Type B pancreatic cell (in vitro differentiated cells): ENCODE results near the gene TTLL8. TPM values are rescaled to one million over a fixed set of nuclear protein-coding genes. Genes with fewer than 3 reads are reported as not detected.

Experiments
- DNase-seq: peaks from one replicate; pipeline ENCODE4 v3.0.0; 2021; ENCODE audit warnings: mixed read lengths; ENCODE audit not compliant: unreplicated experiment; ENCODE audit errors: extremely low spot score
- H3K27ac Mint-ChIP-seq: 2 replicates; pipeline ENCODE4 v1.8.0; 2021; ENCODE audit warnings: mild to moderate bottlenecking, mixed read lengths
- H3K27me3 Mint-ChIP-seq: 2 replicates; pipeline ENCODE4 v1.8.0; 2021; ENCODE audit warnings: mixed read lengths
- H3K36me3 Mint-ChIP-seq: 2 replicates; pipeline ENCODE4 v1.8.0; 2021; ENCODE audit warnings: mixed read lengths
- H3K4me1 Mint-ChIP-seq: one replicate; pipeline ENCODE4 v1.8.0; 2021; ENCODE audit warnings: mixed read lengths; ENCODE audit not compliant: unreplicated experiment
- H3K4me3 Mint-ChIP-seq: 2 replicates; pipeline ENCODE4 v1.8.0; 2021; ENCODE audit warnings: mild to moderate bottlenecking, mixed read lengths
- H3K9me3 Mint-ChIP-seq: 2 replicates; pipeline ENCODE4 v1.8.0; 2021; ENCODE audit warnings: mixed read lengths
- CTCF ChIP-seq: fragments of 200-600 bp; sonication (generic); conservative IDR thresholded peaks from 2 replicates; pipeline ENCODE4 v1.5.0; 2021; ENCODE audit warnings: antibody characterized with exemption, mild to moderate bottlenecking
- total RNA-seq: library from RNA; stranded (reverse); gene quantifications from 2 replicates; pipeline ENCODE4 v1.2.1, GENCODE V29; 2021; ENCODE audit warnings: low replicate concordance

The TTLL8 gene
- total RNA-seq, 1 donor from 2014 or later = not detected

- Mint-ChIP-seq H3K36me3 (no peaks in the 10 kb centered on the region), H3K27ac (no peak overlapping the region), H3K4me1 (peaks cover 16% of the 10 kb centered on the region), H3K27me3 (peaks cover 12% of the 10 kb centered on the region), H3K4me3 (no peak overlapping the region), H3K9me3 (no peaks in the 10 kb centered on the region)
- no peak for TF ChIP-seq CTCF
- DNase-seq = no peak
These were observed 5.7 kb upstream of the TTLL8 start for GRCh38 chr22:50063589-50064393.

GRCh38 chr22:50062509-50063135, 4.5 kb upstream of the TTLL8 start:
- no peak for TF ChIP-seq CTCF
- H3K27me3 Mint-ChIP-seq = peaks cover 12% of the 10 kb centered on the region
- no peaks in the 10 kb centered on the region for H3K36me3 Mint-ChIP-seq
- no peak overlapping the region for H3K27ac Mint-ChIP-seq
- DNase-seq = no peak
- H3K9me3 Mint-ChIP-seq = no peaks in the 10 kb centered on the region
- no peak overlapping the region for H3K4me3 Mint-ChIP-seq
- peaks cover 16% of the 10 kb centered on the region for H3K4me1 Mint-ChIP-seq

- Mint-ChIP-seq H3K4me3 (no peak overlapping the region), H3K9me3 (no peaks in the 10 kb centered on the region), H3K4me1 (peaks cover 16% of the 10 kb centered on the region), H3K27me3 (peaks cover 12% of the 10 kb centered on the region), H3K36me3 (no peaks in the 10 kb centered on the region), H3K27ac (no peak overlapping the region)
- TF ChIP-seq CTCF = no peak
- DNase-seq = no peak
These were observed 3.8 kb upstream of the TTLL8 start for GRCh38 chr22:50061824-50062355.

- peaks cover 12% of the 10 kb centered on the region for H3K27me3 Mint-ChIP-seq
- H3K4me1 Mint-ChIP-seq = peaks cover 16% of the 10 kb centered on the region
- TF ChIP-seq CTCF = no peak
- no peaks in the 10 kb centered on the region for H3K9me3 Mint-ChIP-seq
- no peaks in the 10 kb centered on the region for H3K36me3 Mint-ChIP-seq
- H3K27ac Mint-ChIP-seq = no peak overlapping the region
- H3K4me3 Mint-ChIP-seq = no peak overlapping the region
- no peak for DNase-seq
These were observed 3.2 kb upstream of the TTLL8 start for GRCh38 chr22:50061141-50061823.

- no peak for TF ChIP-seq CTCF
- no peaks in the 10 kb centered on the region for H3K36me3 Mint-ChIP-seq
- H3K27me3 Mint-ChIP-seq = peaks cover 17% of the 10 kb centered on the region
- no peak overlapping the region for H3K27ac Mint-ChIP-seq
- H3K4me3 Mint-ChIP-seq = no peak overlapping the region
- no peak for DNase-seq
- no peaks in the 10 kb centered on the region for H3K9me3 Mint-ChIP-seq
- H3K4me1 Mint-ChIP-seq = peaks cover 14% of the 10 kb centered on the region
These were observed 2.5 kb upstream of the TTLL8 start for GRCh38 chr22:50060441-50061140.
